HepG2 (cell line): Measurements from ENCODE around the gene C2orf42. TPM values are rescaled to one million over a fixed set of nuclear protein-coding genes. Genes with fewer than 3 reads are reported as not detected.

Experiments used
- CBX1 ChIP-seq: IDR thresholded peaks from one replicate; pipeline ENCODE4 v1.6.1; 2016; ENCODE audit warnings: antibody characterized with exemption, low read depth
- CC2D1A ChIP-seq: sonication (generic); formaldehyde crosslinking; IDR thresholded peaks from 2 replicates; pipeline ENCODE4 v1.8.1; 2023; ENCODE audit warnings: mild to moderate bottlenecking, missing genetic modification reagents
- GRHL1 ChIP-seq: sonication (generic); formaldehyde crosslinking; conservative IDR thresholded peaks from 2 replicates; pipeline ENCODE4 v1.8.0; 2022; ENCODE audit warnings: missing genetic modification reagents
- KDM3A ChIP-seq: IDR thresholded peaks from 2 replicates; pipeline ENCODE4 v1.6.1; 2018; ENCODE audit warnings: low read depth, missing compliant biosample characterization
- NFYC ChIP-seq: IDR thresholded peaks from 2 replicates; pipeline ENCODE4 v1.6.1; 2016; ENCODE audit warnings: missing genetic modification reagents, missing compliant biosample characterization
- PRDM15 ChIP-seq: sonication (generic); formaldehyde crosslinking; IDR thresholded peaks from 2 replicates; pipeline ENCODE4 v1.4.0; 2020; ENCODE audit warnings: missing genetic modification reagents
- TBX3 ChIP-seq: fragments of 450-650 bp; IDR thresholded peaks from 2 replicates; pipeline ENCODE4 v1.6.1; 2017; ENCODE audit warnings: antibody characterized with exemption, mild to moderate bottlenecking, inconsistent platforms, borderline replicate concordance
- TEAD3 ChIP-seq: optimal IDR thresholded peaks from 2 replicates; pipeline ENCODE3; 2016; ENCODE audit warnings: borderline replicate concordance
- ZNF138 ChIP-seq: sonication (generic); formaldehyde crosslinking; IDR thresholded peaks from 2 replicates; pipeline ENCODE4 v1.5.0; 2020; ENCODE audit warnings: mild to moderate bottlenecking, low read depth, missing genetic modification reagents
- ZNF574 ChIP-seq: sonication (generic); formaldehyde crosslinking; IDR thresholded peaks from 2 replicates; pipeline ENCODE4 v1.4.0; 2020; ENCODE audit warnings: missing genetic modification reagents
- ZNF652 ChIP-seq: IDR thresholded peaks from 2 replicates; pipeline ENCODE4 v1.6.1; 2016; ENCODE audit warnings: low read depth, borderline replicate concordance
- ZNF678 ChIP-seq: sonication (generic); formaldehyde crosslinking; IDR thresholded peaks from 2 replicates; pipeline ENCODE4 v1.4.0; 2020; ENCODE audit warnings: mild to moderate bottlenecking, missing genetic modification reagents
- ZNF704 ChIP-seq: sonication (generic); formaldehyde crosslinking; IDR thresholded peaks from 2 replicates; pipeline ENCODE4 v1.8.1; 2023; ENCODE audit warnings: mild to moderate bottlenecking, inconsistent platforms, moderate library complexity, missing genetic modification reagents, borderline replicate concordance
- polyA plus RNA-seq, 8 experiments: library from polyadenylated mRNA; depleted of rRNA in 3 of 8; stranded (reverse) in 7 of 8; unstranded in 1 of 8; fragments of >200 nt; fragmentation: Illumina TruSeq in 4 of 8; extraction: Trizol in 4 of 8; gene quantifications; 2 replicates each; pipeline versions ENCODE4 v1.2.1 to v1.2.3, GENCODE V29; 2011 to 2016; ENCODE audit warnings: low read depth in 4 of 8, missing spikeins in 1 of 8, mixed read lengths in 1 of 8; ENCODE audit not compliant: insufficient read depth in 1 of 8
- total RNA-seq, 5 experiments: library from RNA; depleted of rRNA; stranded (reverse); fragments of >200 nt; fragmentation: Illumina TruSeq; extraction: Trizol; gene quantifications; 2 replicates each; pipeline ENCODE4 v1.2.3, GENCODE V29; 2016; ENCODE audit warnings: low read depth in 1 of 5
- TF ChIP-seq, protein P1 (sequence below): sonication (generic); formaldehyde crosslinking; IDR thresholded peaks from 2 replicates; pipeline ENCODE4 v1.5.1; 2020; ENCODE audit warnings: mild to moderate bottlenecking, missing genetic modification reagents, moderate library complexity

C2orf42 gene
- total and polyA plus RNA-seq, 2 of the 13 experiments (the other 11 are each of a cell fraction or from before 2014, with no cell fraction given) = 9.3 to 9.9 TPM

- peak; percentile 43; the same call in 1 of the 2 replicates for TF ChIP-seq ZNF652
- TF ChIP-seq ZNF678 (CRISPR knock-in tag) = no peak
- TF ChIP-seq CBX1 = peak; percentile 95
- peak; percentile 100 for TF ChIP-seq KDM3A
- peak; percentile 78; the same call in 1 of the 2 replicates for TF ChIP-seq TBX3
- TF ChIP-seq, protein P1, sequence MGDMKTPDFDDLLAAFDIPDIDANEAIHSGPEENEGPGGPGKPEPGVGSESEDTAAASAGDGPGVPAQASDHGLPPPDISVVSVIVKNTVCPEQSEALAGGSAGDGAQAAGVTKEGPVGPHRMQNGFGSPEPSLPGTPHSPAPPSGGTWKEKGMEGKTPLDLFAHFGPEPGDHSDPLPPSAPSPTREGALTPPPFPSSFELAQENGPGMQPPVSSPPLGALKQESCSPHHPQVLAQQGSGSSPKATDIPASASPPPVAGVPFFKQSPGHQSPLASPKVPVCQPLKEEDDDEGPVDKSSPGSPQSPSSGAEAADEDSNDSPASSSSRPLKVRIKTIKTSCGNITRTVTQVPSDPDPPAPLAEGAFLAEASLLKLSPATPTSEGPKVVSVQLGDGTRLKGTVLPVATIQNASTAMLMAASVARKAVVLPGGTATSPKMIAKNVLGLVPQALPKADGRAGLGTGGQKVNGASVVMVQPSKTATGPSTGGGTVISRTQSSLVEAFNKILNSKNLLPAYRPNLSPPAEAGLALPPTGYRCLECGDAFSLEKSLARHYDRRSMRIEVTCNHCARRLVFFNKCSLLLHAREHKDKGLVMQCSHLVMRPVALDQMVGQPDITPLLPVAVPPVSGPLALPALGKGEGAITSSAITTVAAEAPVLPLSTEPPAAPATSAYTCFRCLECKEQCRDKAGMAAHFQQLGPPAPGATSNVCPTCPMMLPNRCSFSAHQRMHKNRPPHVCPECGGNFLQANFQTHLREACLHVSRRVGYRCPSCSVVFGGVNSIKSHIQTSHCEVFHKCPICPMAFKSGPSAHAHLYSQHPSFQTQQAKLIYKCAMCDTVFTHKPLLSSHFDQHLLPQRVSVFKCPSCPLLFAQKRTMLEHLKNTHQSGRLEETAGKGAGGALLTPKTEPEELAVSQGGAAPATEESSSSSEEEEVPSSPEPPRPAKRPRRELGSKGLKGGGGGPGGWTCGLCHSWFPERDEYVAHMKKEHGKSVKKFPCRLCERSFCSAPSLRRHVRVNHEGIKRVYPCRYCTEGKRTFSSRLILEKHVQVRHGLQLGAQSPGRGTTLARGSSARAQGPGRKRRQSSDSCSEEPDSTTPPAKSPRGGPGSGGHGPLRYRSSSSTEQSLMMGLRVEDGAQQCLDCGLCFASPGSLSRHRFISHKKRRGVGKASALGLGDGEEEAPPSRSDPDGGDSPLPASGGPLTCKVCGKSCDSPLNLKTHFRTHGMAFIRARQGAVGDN (CRISPR knock-in tag) = peak; percentile 93
- no peak; the same call in 1 of the 2 replicates for TF ChIP-seq PRDM15 (CRISPR knock-in tag)
- 0 out of 2 replicates have a peak, but pooled peaks have one; percentile 14 for TF ChIP-seq CC2D1A (CRISPR knock-in tag)
- peak; percentile 93 for TF ChIP-seq ZNF574 (CRISPR knock-in tag)
- no peak; the same call in none of the 2 replicates for TF ChIP-seq ZNF138
- peak; percentile 74 for TF ChIP-seq NFYC (CRISPR knock-in tag)
- peak; percentile 58; the same call in 1 of the 2 replicates for TF ChIP-seq ZNF704 (CRISPR knock-in tag)
- TF ChIP-seq TEAD3 (CRISPR knock-in tag) = peak; percentile 90
- TF ChIP-seq GRHL1 (CRISPR knock-in tag) = no peak
Measured at GRCh38 chr2:70142590-70143313, 48.1 kb downstream of the C2orf42 start (continued).
